ENCODE measurements around the gene HSPA12B. TPM values are rescaled to one million over a fixed set of nuclear protein-coding genes. Genes with fewer than 3 reads are reported as not detected.

HSPA12B gene
- polyA plus RNA-seq, 1 of the 3 experiments (the other 2 are of a cell fraction) = 0.46 TPM

- Histone ChIP-seq H3K79me2 (ENCODE audit: insufficient read depth) (no peaks in the 10 kb centered on the region), H3K4me1 (ENCODE audit: control insufficient read depth in 1 of 2, insufficient read depth in 2 of 2, low read depth in 1 of 2, low read length in 1 of 2) (peaks cover 0 to 2% of the 10 kb centered on the region in 2 experiments; a peak in 1 of 4 replicates), H3K4me2 (no peak overlapping the region), H2AFZ (ENCODE audit: low read depth) (no peak overlapping the region), H3K27ac (ENCODE audit: low read depth in 2 of 2, low read length in 1 of 2) (no peak overlapping the region), H3K27me3 (ENCODE audit: insufficient read depth) (peaks cover 6% of the 10 kb centered on the region; the same call in 1 of the 2 replicates), H3F3A (replicated peaks; ENCODE audit: insufficient read depth) (no peaks in the 10 kb centered on the region), H3K36me3 (replicated peaks in 1 of 2; ENCODE audit: control insufficient read depth in 1 of 2, insufficient read depth in 2 of 2, low read length in 1 of 2) (no peaks in the 10 kb centered on the region), H3K9ac (no peak overlapping the region), H4K20me1 (ENCODE audit: insufficient read depth) (no peaks in the 10 kb centered on the region), H3K9me2 (no peaks in the 10 kb centered on the region), H3K9me3 (no peaks in the 10 kb centered on the region), H3K4me3 (ENCODE audit: low read depth in 2 of 2, low read length in 1 of 2) (no peak overlapping the region)
- ChIA-PET POLR2A (no interaction called here), CTCF (no interaction called here)
- WGBS (ENCODE audit: low lambda C conversion rate) = 79% methylated on average over 11 of the region's 12 CpGs
- DNase-seq = no peak
- TF ChIP-seq ELF1 (IDR thresholded peaks at IDR 0.05) (no peak), NFIC (IDR thresholded peaks at IDR 0.05; ENCODE audit: borderline replicate concordance) (no peak), FOXM1 (IDR thresholded peaks at IDR 0.05; ENCODE audit: low read depth) (no peak), NRF1 (IDR thresholded peaks at IDR 0.05; ENCODE audit: low read depth, low read length) (no peak), RFX5 (IDR thresholded peaks at IDR 0.05; ENCODE audit: low read length) (no peak), PBX3 (IDR thresholded peaks at IDR 0.05) (no peak), IRF3 (IDR thresholded peaks at IDR 0.05; ENCODE audit: low read depth, low read length) (no peak), TAF1 (IDR thresholded peaks at IDR 0.05; ENCODE audit: borderline replicate concordance, low read depth, low read length) (no peak), MAX (IDR thresholded peaks at IDR 0.05; ENCODE audit: low read depth) (no peak), ZBTB33 (IDR thresholded peaks at IDR 0.05; ENCODE audit: borderline replicate concordance, low read depth) (no peak), JUND (IDR thresholded peaks at IDR 0.05) (no peak), EP300 (IDR thresholded peaks at IDR 0.05; ENCODE audit: borderline replicate concordance in 1 of 2, low read depth in 1 of 2, low read length in 1 of 2) (no peak), GATA2 (CRISPR knock-in tag; IDR thresholded peaks at IDR 0.05) (no peak), TCF12 (IDR thresholded peaks at IDR 0.05) (no peak)
Observed at GRCh38 chr20:3734111-3734843, 1.8 kb downstream of the HSPA12B start.
